Stimulated activated CD4-positive, alpha-beta T cell treated with anti-CD3 and anti-CD28 coated beads, Interleukin-4, amount 100 ng/mL, for 4 hours (primary cell): Measurements from ENCODE around the gene SPC24.
A peak's percentile ranks its signal among the peaks of the same experiment; 100 is the strongest.
"Not testable (repeated sequence)": the region's sequence is repeated elsewhere in the genome, so short reads cannot be mapped to it uniquely, and the experiment has no call there.

Experiments
- DNase-seq, 2 experiments: peaks; one replicate each; pipeline ENCODE4 v3.0.0-alpha.2; 2020

SPC24 gene

DNA sequence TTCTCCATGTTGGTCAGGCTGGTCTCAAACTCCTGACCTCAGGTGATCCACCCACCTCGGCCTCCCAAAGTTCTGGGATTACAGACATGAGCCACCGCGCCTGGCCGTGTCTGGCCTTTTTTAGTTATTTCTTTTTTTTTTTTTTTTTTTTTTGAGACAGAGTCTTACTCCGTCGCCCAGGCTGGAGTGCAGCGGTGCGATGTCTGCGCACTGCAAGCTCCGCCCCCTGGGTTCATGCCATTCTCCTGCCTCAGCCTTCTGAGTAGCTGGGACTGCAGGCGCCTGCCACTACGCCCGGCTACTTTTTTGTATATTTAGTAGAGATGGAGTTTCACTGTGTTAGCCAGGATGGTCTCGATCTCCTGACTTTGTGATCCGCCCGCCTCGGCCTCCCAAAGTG lies 33.6 kb downstream of the SPC24 start:
- DNase-seq, result not testable (repeated sequence)

DNA sequence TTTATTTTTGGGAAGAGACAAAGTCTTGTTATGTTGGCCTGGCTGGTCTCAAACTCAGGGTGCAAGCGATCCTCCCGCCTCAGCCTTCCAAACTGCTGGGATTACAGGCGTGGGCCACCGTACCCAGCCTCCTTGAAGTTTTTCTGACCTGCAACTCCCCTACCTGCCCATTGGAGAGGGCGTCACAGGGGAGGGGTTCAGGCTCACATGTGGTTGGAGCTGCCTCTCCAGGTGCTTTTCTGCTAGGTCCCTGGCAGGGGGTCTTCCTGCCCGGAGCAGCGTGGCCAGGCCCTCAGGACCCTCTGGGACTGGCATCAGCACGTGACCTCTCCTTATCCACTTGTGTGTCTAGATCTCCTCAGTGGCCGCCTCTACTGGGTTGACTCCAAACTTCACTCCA lies 39.1 kb downstream of the SPC24 start:
- no peak for DNase-seq

DNA sequence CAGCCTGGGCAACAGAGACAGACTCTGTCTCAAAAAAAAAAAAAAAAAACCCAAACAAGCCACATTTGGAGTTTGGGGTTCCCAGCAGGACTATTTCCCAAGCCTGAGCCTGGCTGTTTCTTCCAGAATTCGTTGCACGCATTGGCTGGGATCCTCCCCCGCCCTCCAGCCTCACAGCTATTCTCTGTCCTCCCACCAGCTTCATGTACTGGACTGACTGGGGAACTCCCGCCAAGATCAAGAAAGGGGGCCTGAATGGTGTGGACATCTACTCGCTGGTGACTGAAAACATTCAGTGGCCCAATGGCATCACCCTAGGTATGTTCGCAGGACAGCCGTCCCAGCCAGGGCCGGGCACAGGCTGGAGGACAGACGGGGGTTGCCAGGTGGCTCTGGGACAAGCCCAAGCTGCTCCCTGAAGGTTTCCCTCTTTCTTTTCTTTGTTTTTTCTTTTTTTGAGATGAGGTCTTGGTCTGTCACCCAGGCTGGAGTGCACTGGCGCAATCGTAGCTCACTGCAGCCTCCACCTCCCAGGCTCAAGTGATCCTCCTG lies 39.6 kb downstream of the SPC24 start:
- no peak for DNase-seq

DNA sequence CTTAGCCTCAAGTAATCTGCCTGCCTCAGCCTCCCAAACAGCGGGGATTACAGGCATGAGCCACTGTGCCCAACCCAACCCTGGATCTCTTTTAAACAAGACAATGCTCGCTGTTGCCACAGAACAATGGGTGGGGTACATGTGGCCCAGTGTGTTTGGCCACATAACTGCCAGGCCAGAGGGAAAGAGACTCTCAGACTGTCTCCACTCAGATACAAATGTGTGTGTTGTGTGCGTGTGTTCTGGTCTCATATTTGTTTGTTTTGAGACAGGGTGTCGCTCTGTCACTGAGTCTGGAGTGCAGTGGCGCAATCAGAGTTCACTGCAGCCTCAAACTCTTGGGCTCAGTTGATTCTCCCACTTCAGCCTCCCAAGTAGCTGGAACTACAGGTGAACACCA lies 40.5 kb downstream of the SPC24 start:
- no peak for DNase-seq

- no peak for DNase-seq
Measured at GRCh38 chr19:11113140-11113708, 42.4 kb downstream of the SPC24 start.

DNA sequence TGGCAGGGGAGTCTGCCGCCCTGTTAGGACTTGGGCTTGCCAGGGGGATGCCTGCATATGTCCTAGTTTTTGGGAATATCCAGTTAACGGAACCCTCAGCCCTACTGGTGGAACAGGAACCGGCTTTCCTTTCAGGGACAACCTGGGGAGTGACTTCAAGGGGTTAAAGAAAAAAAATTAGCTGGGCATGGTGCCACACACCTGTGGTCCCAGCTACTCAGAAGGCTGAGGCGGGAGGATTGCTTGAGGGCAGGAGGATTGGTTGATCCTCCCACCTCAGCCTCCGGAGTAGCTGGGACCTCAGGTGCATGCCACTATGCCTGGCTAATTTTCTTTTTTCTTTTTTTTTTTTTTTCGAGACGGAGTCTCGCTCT lies 43.8 kb downstream of the SPC24 start:
- no peak for DNase-seq

GRCh38 chr19:11111117-11111770 lies 44.3 kb downstream of the SPC24 start:
- no peak for DNase-seq

GRCh38 chr19:11108746-11109145 lies 46.8 kb downstream of the SPC24 start:
- DNase-seq, result no peak

GRCh38 chr19:11106477-11106876 lies 49.1 kb downstream of the SPC24 start:
- no peak for DNase-seq

- DNase-seq, result no peak
Measured at GRCh38 chr19:11105014-11105636, 50.5 kb downstream of the SPC24 start.

- not testable (repeated sequence) for DNase-seq
Measured at GRCh38 chr19:11103667-11104066, 51.9 kb downstream of the SPC24 start.

DNA sequence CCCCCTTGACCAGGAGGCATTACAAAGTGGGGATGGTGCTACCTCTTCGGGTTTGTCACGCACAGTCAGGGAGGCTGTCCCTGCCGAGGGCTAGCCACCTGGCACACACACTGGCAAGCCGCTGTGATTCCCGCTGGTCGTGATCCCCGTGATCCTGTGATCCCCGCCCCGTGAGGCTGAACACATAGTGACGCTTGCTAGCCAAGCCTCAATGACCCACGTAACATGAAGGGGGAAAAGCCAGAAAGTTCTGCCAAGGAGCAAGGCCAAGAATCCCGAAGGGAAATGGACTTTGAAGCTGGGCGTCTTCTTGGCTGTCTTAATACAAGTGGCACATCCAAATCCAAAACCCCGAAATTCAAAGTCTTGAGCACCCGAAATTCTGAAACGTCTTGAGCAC lies 52.6 kb downstream of the SPC24 start:
- no peak for DNase-seq

- DNase-seq, result no peak
Measured at GRCh38 chr19:11101057-11101456, 54.5 kb downstream of the SPC24 start.

GRCh38 chr19:11100049-11100448 lies 55.5 kb downstream of the SPC24 start:
- DNase-seq, result no peak

- no peak for DNase-seq
Measured at GRCh38 chr19:11098861-11099260, 56.7 kb downstream of the SPC24 start.

GRCh38 chr19:11098327-11098726 lies 57.3 kb downstream of the SPC24 start:
- no peak for DNase-seq

DNA sequence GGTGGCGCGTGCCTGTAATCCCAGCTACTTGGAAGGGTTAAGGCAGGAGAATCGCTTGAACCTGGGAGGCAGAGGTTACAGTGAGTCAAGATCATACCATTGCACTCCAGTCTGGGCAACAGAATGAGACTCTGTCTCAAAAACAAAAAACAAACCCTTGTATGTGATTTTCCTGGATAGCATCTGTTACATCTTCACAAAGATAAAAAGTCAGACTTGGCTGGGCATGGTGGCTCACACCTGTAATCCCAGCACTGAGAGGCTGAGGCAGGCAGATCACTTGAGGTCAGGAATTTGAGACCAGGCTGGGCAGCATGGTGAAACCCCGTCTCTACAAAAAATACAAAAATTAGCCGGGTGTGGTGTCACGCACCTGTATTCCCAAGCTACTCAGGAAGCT lies 58.2 kb downstream of the SPC24 start:
- DNase-seq, result not testable (repeated sequence)

- DNase-seq, result peak in 1 of 2 experiments; percentile 18
Measured at GRCh38 chr19:11096210-11096841, 59.3 kb downstream of the SPC24 start.
